Colonic mucosa (tissue), 4 donors: ENCODE data around the gene PLK2. TPM values are rescaled to one million over a fixed set of nuclear protein-coding genes. Genes with fewer than 3 reads are reported as not detected.

Experiments
- DNase-seq: peaks from one replicate; pipeline ENCODE4 v3.0.0-alpha.2; 2020
- H3K27ac ChIP-seq: fragments of 200-600 bp; one replicate; pipeline ENCODE4 v1.8.0; 2021
- H3K27me3 ChIP-seq: fragments of 200-600 bp; one replicate; pipeline ENCODE4 v1.8.0; 2021
- H3K36me3 ChIP-seq: fragments of 200-600 bp; one replicate; pipeline ENCODE4 v1.8.0; 2021
- H3K4me1 ChIP-seq: fragments of 200-600 bp; one replicate; pipeline ENCODE4 v1.8.0; 2021; ENCODE audit warnings: mild to moderate bottlenecking
- H3K4me3 ChIP-seq: fragments of 200-600 bp; one replicate; pipeline ENCODE4 v1.8.0; 2021
- H3K9ac ChIP-seq, 2 donors: one replicate each; pipeline ENCODE4 v1.7.0; 2013; ENCODE audit warnings: control low read depth in 2 of 2, low read depth in 2 of 2, low read length in 2 of 2
- H3K9me3 ChIP-seq: fragments of 200-600 bp; one replicate; pipeline ENCODE4 v1.8.0; 2021
- CTCF ChIP-seq: fragments of 200-600 bp; IDR thresholded peaks from one replicate; pipeline ENCODE4 v1.8.0; 2022; ENCODE audit warnings: antibody characterized with exemption, mild to moderate bottlenecking
- intact Hi-C: fragments of 100-400 bp; cut with DNase I; formaldehyde crosslinking; loops from one replicate; pipeline ENCODE4 v1.14.1; 2022
- total RNA-seq, 2 donors: library from RNA; stranded (reverse); fragmentation: NEBNext Ultra II Directional in 1 of 2; extraction: Animal tissue kit (Norgen Biotek cat#: 25700) in 1 of 2; gene quantifications; one replicate each; pipeline ENCODE4 v1.2.1, GENCODE V29; 2021
- donor health status: healthy.
- donor health status: DM: no; HTN: no; CAD: no.
- donor health status: DM: no; HTN: no; CAD: no.

The PLK2 gene
- total RNA-seq, 2 donors from 2014 or later = 21.8 to 28.3 TPM

GRCh38 chr5:58503390-58504046 is 43.6 kb upstream of the PLK2 start:
- no peak for DNase-seq
- no peaks in the 10 kb centered on the region for H3K4me1 ChIP-seq
- no peaks in the 10 kb centered on the region for H3K36me3 ChIP-seq
- no peak overlapping the region for H3K4me3 ChIP-seq
- TF ChIP-seq CTCF = no peak
- intact Hi-C loops = loop anchor here (5.0 kb wide), 1 partner anchor 349 kb away; no protein-coding TSS in a partner anchor
- H3K27ac ChIP-seq = no peak overlapping the region
- no peaks in the 10 kb centered on the region for H3K27me3 ChIP-seq
- H3K9ac ChIP-seq = no peak overlapping the region
- no peaks in the 10 kb centered on the region for H3K9me3 ChIP-seq

GRCh38 chr5:58501778-58502417 is 42.0 kb upstream of the PLK2 start:
- intact Hi-C loops = loop anchor here (5.0 kb wide), 1 partner anchor 350 kb away; no protein-coding TSS in a partner anchor
- Histone ChIP-seq H3K27me3 (no peaks in the 10 kb centered on the region), H3K27ac (no peak overlapping the region), H3K4me1 (no peaks in the 10 kb centered on the region), H3K36me3 (no peaks in the 10 kb centered on the region), H3K9ac (no peak overlapping the region), H3K4me3 (no peak overlapping the region), H3K9me3 (no peaks in the 10 kb centered on the region)
- no peak for DNase-seq
- no peak for TF ChIP-seq CTCF

GRCh38 chr5:58499941-58500340 is 40.1 kb upstream of the PLK2 start:
- Histone ChIP-seq H3K4me1 (no peaks in the 10 kb centered on the region), H3K9me3 (no peaks in the 10 kb centered on the region), H3K27me3 (no peaks in the 10 kb centered on the region), H3K9ac (no peak overlapping the region), H3K4me3 (no peak overlapping the region), H3K27ac (no peak overlapping the region), H3K36me3 (no peaks in the 10 kb centered on the region)
- intact Hi-C loops = loop anchor here (5.0 kb wide), 2 partner anchors 312 to 352 kb away; no protein-coding TSS in a partner anchor
- no peak for TF ChIP-seq CTCF
- DNase-seq = no peak

- Histone ChIP-seq H3K27me3 (no peaks in the 10 kb centered on the region), H3K36me3 (no peaks in the 10 kb centered on the region), H3K4me3 (no peak overlapping the region), H3K27ac (no peak overlapping the region), H3K4me1 (no peaks in the 10 kb centered on the region), H3K9ac (no peak overlapping the region), H3K9me3 (no peaks in the 10 kb centered on the region)
- intact Hi-C loops = loop anchor here (5.0 kb wide), 1 partner anchor 313 kb away; no protein-coding TSS in a partner anchor
- no peak for TF ChIP-seq CTCF
- no peak for DNase-seq
These were observed 39.3 kb upstream of the PLK2 start for GRCh38 chr5:58499231-58499630.

GRCh38 chr5:58498340-58498942 is 38.6 kb upstream of the PLK2 start:
- no peaks in the 10 kb centered on the region for H3K36me3 ChIP-seq
- H3K4me3 ChIP-seq = no peak overlapping the region
- H3K9ac ChIP-seq = no peak overlapping the region
- peak; percentile 59 for DNase-seq
- no peaks in the 10 kb centered on the region for H3K4me1 ChIP-seq
- H3K27me3 ChIP-seq = no peaks in the 10 kb centered on the region
- peak; percentile 68 for TF ChIP-seq CTCF
- H3K9me3 ChIP-seq = no peaks in the 10 kb centered on the region
- H3K27ac ChIP-seq = no peak overlapping the region
- intact Hi-C loops = loop anchor here (5.0 kb wide), 1 partner anchor 314 kb away; no protein-coding TSS in a partner anchor
